ENCODE data around the gene DEFB129. TPM values are rescaled to one million over a fixed set of nuclear protein-coding genes. Genes with fewer than 3 reads are reported as not detected.
A peak's percentile ranks its signal among the peaks of the same experiment; 100 is the strongest.
"Not testable (repeated sequence)": the region's sequence is repeated elsewhere in the genome, so short reads cannot be mapped to it uniquely, and the experiment has no call there.

Gene DEFB129
- not detected for polyA plus RNA-seq (ENCODE audit: insufficient read length in 4 of 4)

GRCh38 chr20:226958-227357, at the start of gene DEFB129:
Gene DEFB129, plus strand, starts transcription at chr20:227258. Its CDS starts 31 bp downstream, at chr20:227289.
- DNase-seq (ENCODE audit: low read depth in 4 of 4, low spot score in 3 of 4) = no peak

GRCh38 chr20:184288-184687, 42.8 kb upstream of the DEFB129 start:
- DNase-seq (ENCODE audit: low read depth in 4 of 4, low spot score in 3 of 4) = no peak

GRCh38 chr20:187733-188132, 39.3 kb upstream of the DEFB129 start:
- DNase-seq (ENCODE audit: low read depth in 4 of 4, low spot score in 3 of 4) = no peak

- DNase-seq (ENCODE audit: low read depth in 4 of 4, low spot score in 3 of 4) = no peak
Measured at GRCh38 chr20:189611-190010, 37.4 kb upstream of the DEFB129 start, which contains the start of gene DEFB128. Gene DEFB128, minus strand, starts transcription at chr20:189711. Its CDS starts 88 bp downstream, at chr20:189623.

- no peak for DNase-seq (ENCODE audit: low read depth in 4 of 4, low spot score in 3 of 4)
Measured at GRCh38 chr20:198225-198624, 28.8 kb upstream of the DEFB129 start.

GRCh38 chr20:199996-200395, 27.1 kb upstream of the DEFB129 start:
- no peak for DNase-seq (ENCODE audit: low read depth in 4 of 4, low spot score in 3 of 4)

- not testable (repeated sequence) for DNase-seq (ENCODE audit: low read depth in 4 of 4, low spot score in 3 of 4)
Measured at GRCh38 chr20:203630-204029, 23.4 kb upstream of the DEFB129 start.

GRCh38 chr20:208942-209566, 18.0 kb upstream of the DEFB129 start:
- peak in 1 of 4 donors; percentile 14 for DNase-seq (ENCODE audit: low read depth in 4 of 4, low spot score in 3 of 4)

- DNase-seq (ENCODE audit: low read depth in 4 of 4, low spot score in 3 of 4) = no peak
Measured at GRCh38 chr20:210809-211502, 16.1 kb upstream of the DEFB129 start.

- DNase-seq (ENCODE audit: low read depth in 4 of 4, low spot score in 3 of 4) = no peak
Measured at GRCh38 chr20:214383-214782, 12.7 kb upstream of the DEFB129 start.

GRCh38 chr20:215796-216195, 11.3 kb upstream of the DEFB129 start:
- DNase-seq (ENCODE audit: low read depth in 4 of 4, low spot score in 3 of 4) = no peak

- no peak for DNase-seq (ENCODE audit: low read depth in 4 of 4, low spot score in 3 of 4)
Measured at GRCh38 chr20:217266-217665, 9.8 kb upstream of the DEFB129 start.

- no peak for DNase-seq (ENCODE audit: low read depth in 4 of 4, low spot score in 3 of 4)
Measured at GRCh38 chr20:219290-220115, 7.6 kb upstream of the DEFB129 start.

GRCh38 chr20:221258-221830, 5.7 kb upstream of the DEFB129 start:
- DNase-seq (ENCODE audit: low read depth in 4 of 4, low spot score in 3 of 4) = no peak

GRCh38 chr20:225879-226278, 1.2 kb upstream of the DEFB129 start:
- not testable (repeated sequence) for DNase-seq (ENCODE audit: low read depth in 4 of 4, low spot score in 3 of 4)

GRCh38 chr20:227439-228105, 514 bp downstream of the DEFB129 start:
- no peak for DNase-seq (ENCODE audit: low read depth in 4 of 4, low spot score in 3 of 4)

GRCh38 chr20:235891-236290, 8.8 kb downstream of the DEFB129 start:
- DNase-seq (ENCODE audit: low read depth in 4 of 4, low spot score in 3 of 4) = no peak

- no peak for DNase-seq (ENCODE audit: low read depth in 4 of 4, low spot score in 3 of 4)
Measured at GRCh38 chr20:237489-237888, 10.4 kb downstream of the DEFB129 start.

GRCh38 chr20:237929-238328, 10.9 kb downstream of the DEFB129 start:
- no peak for DNase-seq (ENCODE audit: low read depth in 4 of 4, low spot score in 3 of 4)

- DNase-seq (ENCODE audit: low read depth in 4 of 4, low spot score in 3 of 4) = no peak
Measured at GRCh38 chr20:242905-243304, 15.8 kb downstream of the DEFB129 start.

Data from right renal pelvis (tissue), 4 donors.